Measurements from ENCODE around the gene GJA5.

The GJA5 gene

DNA sequence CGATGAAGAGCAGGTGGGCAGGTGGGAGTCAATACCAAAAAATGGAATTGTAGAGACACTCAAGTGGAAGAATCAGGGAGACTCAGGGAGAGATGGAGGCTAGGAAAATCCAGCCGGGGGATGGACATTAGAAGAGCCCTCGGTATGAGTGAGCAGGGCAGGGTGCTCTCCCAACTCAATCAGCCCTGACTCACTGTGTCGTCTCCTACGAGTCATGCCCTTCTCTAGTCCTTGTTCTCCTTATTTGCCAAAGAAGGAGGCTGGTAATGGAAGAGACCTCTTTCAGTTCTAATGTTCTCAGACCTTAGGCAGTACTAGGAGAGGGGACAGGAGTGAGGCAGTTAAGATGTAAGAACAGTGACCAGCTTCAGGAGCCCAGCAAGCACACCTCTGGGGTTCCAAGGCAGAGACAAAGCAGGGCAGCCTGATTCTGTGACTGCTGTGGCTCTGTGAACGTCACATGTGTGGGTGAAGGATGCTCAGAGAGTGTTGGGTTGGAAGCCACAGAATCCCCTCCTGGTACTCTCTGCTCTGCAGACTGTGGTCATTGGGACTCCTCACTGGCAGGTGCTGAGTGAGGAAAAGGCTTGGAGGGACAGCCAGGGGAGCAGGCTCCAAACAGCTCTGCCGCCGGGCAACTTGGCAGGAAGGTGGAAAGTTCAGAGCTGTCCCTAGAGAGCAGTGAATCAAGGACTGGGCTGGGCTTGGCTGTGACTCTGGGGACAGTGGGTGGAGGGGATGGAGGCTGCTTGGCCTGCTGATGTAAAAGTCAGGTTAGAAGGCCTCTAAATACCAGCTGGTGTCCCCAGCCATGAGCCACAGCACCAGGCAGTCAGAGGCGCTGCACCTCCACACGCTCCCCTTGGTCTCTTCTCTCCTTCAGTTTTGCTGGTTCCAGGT lies 11.1 kb upstream of the GJA5 start:
- no peak for TF ChIP-seq TEAD4 (IDR thresholded peaks at IDR 0.05)
- no peak for TF ChIP-seq USF1 (IDR thresholded peaks at IDR 0.05)
- no peak for TF ChIP-seq EGR1 (IDR thresholded peaks at IDR 0.05)
- no peak for TF ChIP-seq YY1 (IDR thresholded peaks at IDR 0.05; ENCODE audit: low read depth)
- no peak for TF ChIP-seq TAF1 (IDR thresholded peaks at IDR 0.05; ENCODE audit: low read depth)
- TF ChIP-seq, protein P1, sequence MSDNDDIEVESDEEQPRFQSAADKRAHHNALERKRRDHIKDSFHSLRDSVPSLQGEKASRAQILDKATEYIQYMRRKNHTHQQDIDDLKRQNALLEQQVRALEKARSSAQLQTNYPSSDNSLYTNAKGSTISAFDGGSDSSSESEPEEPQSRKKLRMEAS (IDR thresholded peaks at IDR 0.05), result no peak
- no peak for TF ChIP-seq TCF12 (IDR thresholded peaks at IDR 0.05; ENCODE audit: low read depth)
- no peak for TF ChIP-seq RAD21 (IDR thresholded peaks at IDR 0.05; ENCODE audit: low read depth)
- TF ChIP-seq CREB1 (IDR thresholded peaks at IDR 0.05; ENCODE audit: low read depth), result no peak
- TF ChIP-seq NFIC (IDR thresholded peaks at IDR 0.05), result no peak
- no peak for TF ChIP-seq CEBPB (IDR thresholded peaks at IDR 0.05)
- TF ChIP-seq REST (IDR thresholded peaks at IDR 0.05; ENCODE audit: low read depth), result no peak

GRCh38 chr1:147769106-147769505 lies 8.7 kb upstream of the GJA5 start:
- TF ChIP-seq TEAD4 (IDR thresholded peaks at IDR 0.05) (no peak), TCF12 (IDR thresholded peaks at IDR 0.05; ENCODE audit: low read depth) (no peak), TAF1 (IDR thresholded peaks at IDR 0.05; ENCODE audit: low read depth) (no peak), CREB1 (IDR thresholded peaks at IDR 0.05; ENCODE audit: low read depth) (no peak), ZBTB7A (IDR thresholded peaks at IDR 0.05; ENCODE audit: low read depth) (no peak)

DNA sequence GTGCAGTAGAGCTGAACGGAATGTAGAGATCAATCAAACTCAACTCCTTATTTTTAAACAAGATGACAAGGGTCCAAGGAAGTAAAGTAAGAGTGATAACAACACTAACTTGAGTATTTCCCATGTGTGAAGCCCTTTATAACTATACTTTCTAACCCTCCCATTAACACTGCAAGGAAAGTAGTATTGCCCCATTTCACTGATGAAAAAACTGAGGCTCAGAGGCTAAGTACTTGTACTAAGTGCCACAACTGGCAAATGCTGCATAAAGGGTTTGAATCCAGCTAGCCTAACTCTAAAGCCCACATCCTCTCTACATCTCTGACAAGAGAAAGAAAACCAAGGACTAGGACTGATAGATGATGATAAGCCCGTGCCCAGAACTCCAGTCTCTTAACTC lies 8.2 kb upstream of the GJA5 start:
- TF ChIP-seq EGR1 (IDR thresholded peaks at IDR 0.05) (no peak), YY1 (IDR thresholded peaks at IDR 0.05; ENCODE audit: low read depth) (no peak)

DNA sequence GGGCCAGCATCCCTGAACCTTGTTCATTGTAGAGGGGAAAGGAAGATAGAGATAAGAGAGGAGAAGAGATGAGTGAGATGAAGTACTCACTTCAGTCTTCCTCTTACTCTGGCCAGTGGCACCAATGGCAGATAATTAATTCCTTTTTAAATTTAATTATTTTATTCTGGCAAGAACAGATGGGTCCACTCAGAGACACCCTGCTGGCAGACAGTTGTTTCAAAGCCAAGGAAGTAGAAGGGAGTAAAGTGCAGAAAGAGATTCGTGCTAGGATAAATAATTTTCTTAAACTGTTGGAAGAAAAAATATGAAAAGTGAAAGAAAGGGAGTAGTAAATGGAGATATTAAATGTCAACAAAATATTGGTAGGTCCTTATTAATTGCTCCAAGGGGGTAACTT lies 7.7 kb upstream of the GJA5 start:
- TF ChIP-seq ZBTB7A (IDR thresholded peaks at IDR 0.05; ENCODE audit: low read depth) (no peak), REST (IDR thresholded peaks at IDR 0.05; ENCODE audit: low read depth) (no peak), CEBPB (IDR thresholded peaks at IDR 0.05) (no peak), RAD21 (IDR thresholded peaks at IDR 0.05; ENCODE audit: low read depth) (no peak)

DNA sequence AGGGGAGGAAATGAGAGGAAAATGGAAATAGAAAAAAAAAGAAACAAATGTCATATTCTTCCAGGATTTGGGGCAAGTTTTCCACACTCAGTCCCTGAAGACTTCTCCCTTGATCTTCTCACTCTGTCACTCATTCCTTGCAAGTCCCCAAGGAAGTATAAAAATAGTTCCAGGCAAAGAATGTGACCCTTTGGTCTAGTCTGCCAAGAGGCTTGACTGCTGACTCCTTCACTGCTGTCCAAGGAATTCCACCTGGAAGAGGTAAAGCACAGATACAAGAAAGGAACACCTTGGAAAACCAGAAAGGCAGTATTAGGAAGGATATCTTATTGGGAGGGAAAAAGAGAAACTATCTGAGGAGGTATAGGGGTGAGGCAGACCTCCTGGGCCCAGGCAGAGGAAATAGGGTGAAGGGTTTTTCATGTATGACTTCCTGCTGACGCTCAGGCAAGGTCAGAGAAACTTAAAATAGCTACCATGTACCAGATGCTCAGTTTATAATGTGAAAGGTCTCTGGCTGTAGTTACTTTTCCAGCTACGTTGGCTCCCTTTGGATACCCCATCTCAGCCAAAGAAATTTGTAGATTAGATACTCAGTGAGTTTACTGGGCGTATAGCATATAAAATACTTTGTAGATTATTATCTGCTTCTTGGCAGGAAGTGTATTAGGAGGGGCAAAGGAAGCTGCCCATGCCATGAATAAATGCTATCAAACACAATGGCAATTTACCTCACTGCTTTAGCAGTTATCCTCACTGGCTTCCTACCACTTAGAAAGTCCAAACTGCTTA lies 2.0 kb upstream of the GJA5 start:
- TF ChIP-seq CEBPB (IDR thresholded peaks at IDR 0.05) (no peak), TCF12 (IDR thresholded peaks at IDR 0.05; ENCODE audit: low read depth) (no peak), YY1 (IDR thresholded peaks at IDR 0.05; ENCODE audit: low read depth) (no peak), REST (IDR thresholded peaks at IDR 0.05; ENCODE audit: low read depth) (no peak), EGR1 (IDR thresholded peaks at IDR 0.05) (no peak), EP300 (IDR thresholded peaks at IDR 0.05; ENCODE audit: borderline replicate concordance) (no peak), USF1 (IDR thresholded peaks at IDR 0.05) (no peak), NFIC (IDR thresholded peaks at IDR 0.05) (no peak), ZBTB7A (IDR thresholded peaks at IDR 0.05; ENCODE audit: low read depth) (no peak), CREB1 (IDR thresholded peaks at IDR 0.05; ENCODE audit: low read depth) (no peak), RAD21 (IDR thresholded peaks at IDR 0.05; ENCODE audit: low read depth) (no peak), FOXM1 (IDR thresholded peaks at IDR 0.05; ENCODE audit: borderline replicate concordance, low read depth) (no peak), TAF1 (IDR thresholded peaks at IDR 0.05; ENCODE audit: low read depth) (no peak), TEAD4 (IDR thresholded peaks at IDR 0.05) (no peak)
- TF ChIP-seq, protein P1 (IDR thresholded peaks at IDR 0.05), result no peak

Data from Ishikawa (cell line).